Measurements from ENCODE around the gene CBR3. TPM values are rescaled to one million over a fixed set of nuclear protein-coding genes. Genes with fewer than 3 reads are reported as not detected.
A peak's percentile ranks its signal among the peaks of the same experiment; 100 is the strongest.

Gene CBR3
- total and polyA plus RNA-seq, 9 of the 15 experiments (the other 6 are each of a cell fraction or from before 2014, with no cell fraction given) = not detected

- ATAC-seq (no peak), DNase-seq (ENCODE audit: extremely low read depth in 1 of 4, low spot score in 3 of 4) (no peak), FAIRE-seq (no peak)
- Histone ChIP-seq H4K20me1 (replicated peaks; ENCODE audit: control insufficient read depth, insufficient read depth, low read length) (no peaks in the 10 kb centered on the region), H3K4me2 (ENCODE audit: insufficient read depth, low read length) (no peak overlapping the region), H3K79me2 (ENCODE audit: control insufficient read depth, insufficient read depth, low read length) (no peaks in the 10 kb centered on the region), H3K4me1 (replicated peaks in 1 of 2; ENCODE audit: control insufficient read depth in 2 of 2, insufficient read depth in 2 of 2, low read length in 2 of 2) (peaks cover 0 to 6% of the 10 kb centered on the region in 2 experiments; a peak in 1 of 5 replicates), H3K36me3 (ENCODE audit: control insufficient read depth, insufficient read depth, low read length) (no peaks in the 10 kb centered on the region), H2AFZ (ENCODE audit: low read depth, low read length) (no peak overlapping the region), H3K9me1 (ENCODE audit: control insufficient read depth, insufficient read depth, low read length) (no peaks in the 10 kb centered on the region), H3K4me3 (no peak overlapping the region), H3K9ac (ENCODE audit: insufficient read depth in 1 of 2, low read depth in 2 of 2, low read length in 2 of 2) (no peak overlapping the region), H3K27me3 (ENCODE audit: control insufficient read depth in 2 of 2, insufficient read depth in 2 of 2, low read length in 2 of 2) (peaks cover 0 to 3% of the 10 kb centered on the region in 2 experiments; a peak in 1 of 5 replicates), H3K27ac (ENCODE audit: extremely low read depth, low read depth, low read length) (no peak overlapping the region), H3K9me3 (replicated peaks; ENCODE audit: control insufficient read depth, insufficient read depth, low read depth, low read length) (peaks cover 2% of the 10 kb centered on the region; the same call in 1 of the 2 replicates)
- TF ChIP-seq MEIS2 (IDR thresholded peaks at IDR 0.05; ENCODE audit: partially characterized antibody) (no peak), GMEB1 (CRISPR knock-in tag; IDR thresholded peaks at IDR 0.05) (no peak), ARID1B (IDR thresholded peaks at IDR 0.05) (no peak), ZBTB2 (IDR thresholded peaks at IDR 0.05) (no peak), SLC30A9 (CRISPR knock-in tag; IDR thresholded peaks at IDR 0.05) (no peak), CTCF (IDR thresholded peaks at IDR 0.05 in 2 of 3, conservative IDR thresholded peaks at IDR 0.05 in 1 of 3; ENCODE audit: insufficient read depth in 2 of 3, low read depth in 1 of 3, low read length in 3 of 3) (no peak), NRF1 (conservative IDR thresholded peaks at IDR 0.05 in 1 of 2, IDR thresholded peaks at IDR 0.05 in 1 of 2) (peak in 1 of 2 experiments; percentile 43; a peak in 2 of 4 replicates), ZFX (CRISPR knock-in tag; IDR thresholded peaks at IDR 0.05) (no peak), NFIC (IDR thresholded peaks at IDR 0.05) (peak; percentile 14; the same call in 1 of the 2 replicates), PML (IDR thresholded peaks at IDR 0.05; ENCODE audit: low read length) (no peak), ZNF76 (CRISPR knock-in tag; IDR thresholded peaks at IDR 0.05; ENCODE audit: borderline replicate concordance) (no peak), FOXM1 (IDR thresholded peaks at IDR 0.05; ENCODE audit: low read depth) (no peak), FOXM1 (CRISPR knock-in tag; IDR thresholded peaks at IDR 0.05; ENCODE audit: low read depth) (no peak), NEUROD1 (IDR thresholded peaks at IDR 0.05; ENCODE audit: borderline replicate concordance, low read depth, low read length, partially characterized antibody) (no peak), MXD1 (CRISPR knock-in tag; IDR thresholded peaks at IDR 0.05; ENCODE audit: borderline replicate concordance, poor library complexity, severe bottlenecking) (no peak), ZNF239 (CRISPR knock-in tag; IDR thresholded peaks at IDR 0.05) (no peak), ZBTB8A (IDR thresholded peaks at IDR 0.05; ENCODE audit: partially characterized antibody) (no peak), SREBF2 (CRISPR knock-in tag; IDR thresholded peaks at IDR 0.05) (no peak)
- BruUV-seq (replicated peaks) = no TSS peak
- POLR2A ChIA-PET = interaction anchor here (1.2 kb wide), 1 partner anchor 11 kb away, joined by 3 read pairs; no protein-coding TSS in a partner anchor
- WGBS (ENCODE audit: insufficient coverage, low coverage, missing lambda C conversion rate) = 47% methylated on average over 8 of the region's 8 CpGs
- in situ Hi-C loops (cut with MboI) = no loop called here
- CTCF ChIA-PET (ENCODE audit: low intra/inter-chr PET ratio) = no interaction called here
- intact Hi-C loops (cut with micrococcal nuclease) = loop anchor here (5.0 to 10.0 kb wide), 2 partner anchors 49 to 166 kb away; partner anchors contain the start of gene SETD4
These were observed 23.6 kb upstream of the CBR3 start for GRCh38 chr21:36111238-36111637.

Data from K562 (cell line).